Lung (tissue), 12 donors: ENCODE results near the gene CAMK1D. TPM values are rescaled to one million over a fixed set of nuclear protein-coding genes. Genes with fewer than 3 reads are reported as not detected.
"Not testable (repeated sequence)": the region's sequence is repeated elsewhere in the genome, so short reads cannot be mapped to it uniquely, and the experiment has no call there.

ENCODE experiments used
- ATAC-seq: fragments of 200-7000 bp; cut with Tn5 transposase; one replicate; pipeline ENCODE4 v1.9.1; 2020; ENCODE audit warnings: moderate number of reproducible peaks; ENCODE audit not compliant: insufficient read depth, low FRiP score
- DNase-seq, 3 donors: peaks; one replicate each; pipeline ENCODE4 v3.0.0-alpha.2; 2013 to 2017
- H3K27ac ChIP-seq, 2 donors: one replicate each; pipeline ENCODE4 v1.5.1; 2013; ENCODE audit warnings: mild to moderate bottlenecking in 2 of 2, moderate library complexity in 2 of 2, control low read depth in 1 of 2, inconsistent platforms in 1 of 2, low read depth in 1 of 2, low read length in 1 of 2
- H3K27me3 ChIP-seq, 3 donors: one replicate each; pipeline ENCODE4 v1.5.1; 2013; ENCODE audit warnings: low read length in 2 of 3; ENCODE audit not compliant: control insufficient read depth in 3 of 3, insufficient read depth in 3 of 3
- H3K36me3 ChIP-seq, 4 donors: one replicate each; pipeline ENCODE4 v1.5.1; 2013; ENCODE audit warnings: low read length in 4 of 4, mild to moderate bottlenecking in 1 of 4, moderate library complexity in 1 of 4; ENCODE audit not compliant: control insufficient read depth in 4 of 4, insufficient read depth in 4 of 4
- H3K4me1 ChIP-seq, 5 donors: one replicate each; pipeline ENCODE4 v1.5.1; 2013; ENCODE audit warnings: low read length in 5 of 5, mild to moderate bottlenecking in 2 of 5, moderate library complexity in 1 of 5; ENCODE audit not compliant: control insufficient read depth in 5 of 5, insufficient read depth in 5 of 5
- H3K4me3 ChIP-seq: one replicate; pipeline ENCODE4 v1.5.1; 2013; ENCODE audit warnings: mild to moderate bottlenecking, control low read depth, moderate library complexity
- H3K9ac ChIP-seq, 2 donors: one replicate each; pipeline ENCODE4 v1.5.1; 2013; ENCODE audit warnings: low read length in 2 of 2, control low read depth in 1 of 2; ENCODE audit not compliant: insufficient read depth in 1 of 2
- H3K9me3 ChIP-seq, 4 donors: one replicate each; pipeline ENCODE4 v1.5.1; 2013; ENCODE audit warnings: low read length in 3 of 4, mild to moderate bottlenecking in 1 of 4, moderate library complexity in 1 of 4; ENCODE audit not compliant: control insufficient read depth in 4 of 4, insufficient read depth in 3 of 4
- CTCF ChIP-seq: IDR thresholded peaks from 2 replicates; pipeline ENCODE4 v1.5.1; 2012; ENCODE audit warnings: mild to moderate bottlenecking; ENCODE audit errors: control extremely low read depth, extremely low read depth
- WGBS, 2 donors: extraction: QIAGEN DNeasy Blood & Tissue Kit; methylation state at CpG; one replicate each; pipeline ENCODE4 v1.1.7; 2013; 5-methylcytosine and 5-hydroxymethylcytosine counted together
- polyA plus RNA-seq, 2 donors: library from polyadenylated mRNA; stranded (reverse); fragments of 200-250 nt; gene quantifications; one replicate each; pipeline ENCODE4 v1.2.1, GENCODE V29; 2013
- total RNA-seq, 2 donors: library from RNA; depleted of rRNA in 1 of 2; stranded (reverse); fragments of >200 nt in 1 of 2; gene quantifications; one replicate each; pipeline ENCODE4 v1.2.1, GENCODE V29; 2014 to 2021
- donor health status: control.
- donor health status: control.
- donor health status: Bipolar disorder and iron deficiency.
- donor health status: healthy.
- donor health status: DM: yes; HTN: yes; CAD: no.

CAMK1D gene
- total and polyA plus RNA-seq, 4 donors: 3.2 to 37.4 (median 7.0) TPM

DNA sequence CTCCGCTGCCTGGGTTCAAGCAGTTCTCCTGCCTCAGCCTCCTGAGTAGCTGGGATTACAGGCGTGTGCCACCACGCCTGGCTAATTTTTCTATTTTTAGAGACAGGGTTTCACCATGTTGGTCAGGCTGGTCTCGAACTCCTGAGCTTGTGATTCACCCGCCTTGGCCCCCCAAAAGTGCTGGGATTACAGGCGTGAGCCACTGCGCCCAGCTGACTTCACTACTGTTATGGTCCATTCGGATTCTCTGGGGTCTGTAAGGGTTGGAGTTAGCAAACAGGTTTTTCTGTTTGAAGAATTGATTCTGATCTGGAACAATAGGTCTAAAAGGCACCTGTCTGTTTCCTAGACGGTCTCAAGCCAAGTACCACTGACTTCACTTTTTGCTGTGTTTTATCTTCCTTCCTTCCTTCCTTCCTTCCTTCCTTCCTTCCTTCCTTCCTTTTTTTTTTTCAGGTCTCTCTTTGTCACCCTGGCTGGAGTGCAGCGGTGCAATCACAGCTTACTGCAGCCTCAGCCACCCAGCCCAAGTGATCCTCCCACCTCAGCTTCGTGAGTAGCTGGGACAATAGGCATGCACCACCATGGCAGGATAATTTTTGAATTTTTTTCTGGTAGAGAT is 192.2 kb downstream of the CAMK1D start:
- TF ChIP-seq CTCF: no peak
- no peak for ATAC-seq
- H3K36me3 ChIP-seq: no peaks in the 10 kb centered on the region

GRCh38 chr10:12542133-12542670 is 192.9 kb downstream of the CAMK1D start:
- Histone ChIP-seq H3K9ac (no peak overlapping the region), H3K27ac (no peak overlapping the region), H3K27me3 (peaks cover 0 to 12% (median 2%) of the 10 kb centered on the region in 3 donors), H3K4me1 (no peaks in the 10 kb centered on the region), H3K36me3 (no peaks in the 10 kb centered on the region), H3K4me3 (no peak overlapping the region), H3K9me3 (no peaks in the 10 kb centered on the region)
- TF ChIP-seq CTCF: no peak
- ATAC-seq (no peak), DNase-seq (no peak)
- WGBS, 2 donors: 91 to 95% methylated on average over 6 of the region's 6 CpGs

More for the DNA sequence above, 192.2 kb downstream of the CAMK1D start:
- no peak overlapping the region for H3K9ac ChIP-seq
- H3K27ac ChIP-seq: no peak overlapping the region
- H3K9me3 ChIP-seq: no peaks in the 10 kb centered on the region
- no peak overlapping the region for H3K4me3 ChIP-seq
- DNase-seq: no peak
- peaks cover 0 to 12% (median 2%) of the 10 kb centered on the region in 3 donors for H3K27me3 ChIP-seq
- 81 to 89% methylated on average over 11 of the region's 11 CpGs for WGBS, 2 donors
- no peaks in the 10 kb centered on the region for H3K4me1 ChIP-seq

DNA sequence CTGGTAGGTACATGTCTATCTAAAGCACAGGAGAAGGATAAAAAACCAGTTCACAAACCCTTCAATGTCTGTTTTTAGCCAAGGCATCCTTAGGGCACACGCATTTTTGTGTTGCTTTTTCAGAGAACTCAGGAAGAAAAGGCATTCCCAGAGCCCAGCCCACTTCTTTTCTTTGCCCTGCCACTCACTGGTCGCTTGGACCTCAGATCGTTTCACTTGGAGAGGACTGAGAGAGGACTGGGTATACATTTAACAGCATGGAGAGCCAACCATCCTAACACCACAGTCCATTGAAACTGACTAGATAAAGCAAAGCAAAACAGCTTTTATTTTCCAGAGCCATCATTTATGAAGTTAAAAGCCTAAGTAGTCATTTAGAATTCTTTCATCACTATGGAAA is 194.2 kb downstream of the CAMK1D start:
- Histone ChIP-seq H3K4me3 (no peak overlapping the region), H3K9me3 (no peaks in the 10 kb centered on the region), H3K36me3 (no peaks in the 10 kb centered on the region), H3K4me1 (no peaks in the 10 kb centered on the region), H3K27ac (no peak overlapping the region), H3K27me3 (peaks cover 0 to 15% (median 2%) of the 10 kb centered on the region in 3 donors), H3K9ac (no peak overlapping the region)
- no peak for DNase-seq
- 80 to 89% methylated on average over 3 of the region's 3 CpGs for WGBS, 2 donors
- no peak for TF ChIP-seq CTCF
- no peak for ATAC-seq

DNA sequence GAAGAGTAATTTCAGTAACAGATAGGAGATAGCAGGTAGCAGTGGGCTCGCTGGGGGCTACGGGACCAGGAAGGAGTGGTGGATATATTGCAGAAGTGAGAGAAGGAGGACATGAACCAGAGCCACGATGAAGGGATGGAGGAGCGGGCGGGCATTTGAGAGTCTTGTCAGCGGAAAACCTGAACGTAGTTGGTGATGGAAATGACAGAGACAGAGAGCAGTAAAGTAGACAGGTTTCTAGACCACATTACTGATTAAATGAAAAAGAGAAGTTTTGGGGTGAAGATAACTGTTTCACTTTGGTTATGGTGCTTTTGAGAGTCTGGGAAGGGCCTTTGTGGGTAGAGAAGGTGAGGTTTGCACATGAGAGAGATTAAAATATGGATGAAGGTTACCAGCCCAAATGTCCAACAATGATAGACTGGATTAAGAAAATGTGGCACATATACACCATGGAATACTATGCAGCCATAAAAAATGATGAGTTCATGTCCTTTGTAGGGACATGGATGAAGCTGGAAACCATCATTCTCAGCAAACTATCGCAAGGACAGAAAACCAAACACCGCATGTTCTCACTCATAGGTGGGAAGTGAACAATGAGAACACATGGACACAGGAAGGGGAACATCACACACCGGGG is 196.9 kb downstream of the CAMK1D start:
- H3K36me3 ChIP-seq, ATAC-seq, H3K4me3 ChIP-seq, H3K9ac ChIP-seq, H3K27ac ChIP-seq, H3K9me3 ChIP-seq, DNase-seq, H3K27me3 ChIP-seq, H3K4me1 ChIP-seq: not testable (repeated sequence)
- 93 to 96% methylated on average over 9 to 10 of the region's 10 CpGs for WGBS, 2 donors
